Stimulated activated CD8-positive, alpha-beta memory T cell treated with anti-CD3 and anti-CD28 coated beads, Interleukin-7, amount 100 ng/mL, for 1 hour (primary cell): ENCODE data around the gene FAM222A.

Source experiments
- DNase-seq, 2 donors: peaks; one replicate each; pipeline ENCODE4 v3.0.0-alpha.2; 2020; ENCODE audit warnings: low read depth in 2 of 2

FAM222A gene

DNA sequence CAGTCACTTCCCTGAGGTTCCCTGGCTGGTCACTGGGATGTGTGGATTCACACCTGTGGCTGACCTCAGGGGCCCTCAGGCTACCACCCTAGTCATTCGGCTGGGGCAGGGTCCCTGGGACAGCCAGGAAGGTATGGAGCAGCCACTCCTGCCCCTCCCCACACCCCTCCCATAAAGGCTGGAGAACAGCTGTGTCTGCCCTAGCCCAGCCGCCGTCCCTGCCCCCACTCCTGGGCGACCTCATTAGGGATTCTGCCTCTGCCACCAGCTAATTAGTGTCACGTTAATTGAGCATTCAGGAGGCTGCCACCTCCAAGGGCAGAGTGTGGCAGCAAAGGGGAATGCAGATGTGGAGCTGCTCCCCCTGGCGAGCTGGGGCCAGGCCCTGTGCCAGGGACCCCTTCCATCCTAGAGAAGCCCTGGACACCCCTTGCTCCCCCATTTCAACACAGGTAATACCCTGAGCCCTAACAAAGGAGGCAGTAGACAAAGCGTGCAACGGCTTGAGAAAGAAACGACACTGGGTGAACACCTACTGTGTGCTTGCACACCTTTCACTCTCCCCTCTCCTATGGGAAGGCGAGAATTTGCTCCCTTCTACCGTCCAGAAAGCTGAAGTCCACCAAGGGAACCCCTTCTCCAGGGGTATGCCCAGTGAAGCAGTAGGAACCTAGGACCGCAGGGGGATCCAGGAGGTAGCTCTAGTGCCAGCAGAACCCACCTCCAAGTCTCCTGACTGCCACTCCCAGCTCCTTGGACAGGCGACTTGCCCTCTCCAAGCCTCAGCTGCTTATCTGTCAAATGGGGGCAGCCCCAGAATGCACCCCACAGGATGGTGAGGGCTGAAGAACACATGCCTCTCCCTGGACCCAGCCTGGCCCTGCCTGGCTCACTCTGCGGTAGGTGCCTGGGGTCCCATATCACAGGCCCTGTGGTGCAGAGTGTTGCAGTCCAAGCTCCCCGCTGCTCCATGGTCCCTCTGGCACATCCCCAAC is 45.1 kb downstream of the FAM222A start:
- DNase-seq, result no peak

DNA sequence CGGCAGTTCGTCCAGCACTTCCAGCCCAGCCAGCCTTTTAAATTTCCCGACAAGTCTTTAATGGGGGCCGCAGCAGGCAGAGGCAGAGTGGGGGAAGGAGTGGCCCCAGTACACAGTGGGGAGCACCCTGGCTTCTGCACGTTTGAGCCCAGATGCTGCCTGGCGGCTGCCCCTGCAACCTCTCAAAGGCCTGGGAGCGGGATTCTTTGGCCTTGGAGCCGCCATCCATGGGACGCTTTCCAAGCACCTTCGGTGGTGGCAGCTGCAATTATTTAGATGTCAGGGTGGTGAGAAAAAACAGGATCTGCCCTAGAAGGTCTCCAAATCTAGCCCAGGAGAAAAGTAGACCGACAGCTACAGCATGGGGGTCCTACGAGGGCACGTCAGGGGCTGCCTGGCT is 46.0 kb downstream of the FAM222A start:
- no peak for DNase-seq

GRCh38 chr12:109760031-109760929 is 46.7 kb downstream of the FAM222A start:
- DNase-seq, result no peak

DNA sequence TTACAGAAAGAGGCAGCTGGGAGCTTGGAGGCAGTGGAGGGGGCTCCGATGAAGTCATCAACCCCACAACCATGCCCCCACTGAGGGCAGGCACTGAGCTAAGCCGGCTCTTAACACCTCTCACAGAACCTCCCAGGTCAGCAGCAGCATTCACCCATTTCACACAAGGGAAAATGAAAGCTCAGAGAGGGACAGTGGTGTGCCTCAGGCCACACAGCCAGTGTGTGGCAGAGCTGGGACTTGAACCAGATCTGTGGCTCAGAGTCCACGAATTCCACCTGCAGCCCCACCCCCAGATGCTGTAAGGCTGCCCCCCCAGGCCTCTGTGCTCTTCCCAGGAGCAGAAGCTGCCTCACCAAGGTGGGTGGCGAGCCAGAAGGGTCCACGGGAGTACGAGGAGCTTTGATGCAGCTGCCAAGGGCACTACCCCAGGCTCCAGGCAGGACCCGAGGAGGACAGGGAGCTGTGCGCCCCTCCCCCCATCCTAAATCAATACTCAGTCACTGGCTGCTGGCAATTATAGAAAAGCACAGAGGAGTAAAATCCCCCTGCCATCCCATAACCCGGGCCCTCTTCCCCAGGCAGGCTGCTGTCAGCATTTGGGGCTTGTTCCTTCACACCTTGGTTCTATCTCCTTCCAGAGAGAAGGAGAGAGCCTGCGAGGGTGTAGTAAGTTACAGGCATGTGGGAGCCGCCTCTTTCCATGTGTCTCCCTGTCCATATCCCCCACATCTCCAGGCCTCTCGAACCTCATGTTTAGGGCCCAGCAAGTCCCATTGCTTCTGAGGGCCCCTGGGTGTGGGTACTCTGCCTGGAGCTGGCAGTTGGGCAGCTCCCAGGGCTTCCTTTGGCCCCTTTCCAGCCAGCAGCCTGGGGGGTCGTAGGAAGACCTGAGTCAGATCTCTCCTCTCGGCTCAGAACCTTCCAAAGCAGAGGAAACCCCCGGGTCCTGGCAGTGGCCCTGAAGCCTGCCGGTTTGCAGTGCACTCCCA is 47.6 kb downstream of the FAM222A start:
- DNase-seq, result no peak

- DNase-seq, result no peak
These were observed 48.5 kb downstream of the FAM222A start for GRCh38 chr12:109762071-109762672.

DNA sequence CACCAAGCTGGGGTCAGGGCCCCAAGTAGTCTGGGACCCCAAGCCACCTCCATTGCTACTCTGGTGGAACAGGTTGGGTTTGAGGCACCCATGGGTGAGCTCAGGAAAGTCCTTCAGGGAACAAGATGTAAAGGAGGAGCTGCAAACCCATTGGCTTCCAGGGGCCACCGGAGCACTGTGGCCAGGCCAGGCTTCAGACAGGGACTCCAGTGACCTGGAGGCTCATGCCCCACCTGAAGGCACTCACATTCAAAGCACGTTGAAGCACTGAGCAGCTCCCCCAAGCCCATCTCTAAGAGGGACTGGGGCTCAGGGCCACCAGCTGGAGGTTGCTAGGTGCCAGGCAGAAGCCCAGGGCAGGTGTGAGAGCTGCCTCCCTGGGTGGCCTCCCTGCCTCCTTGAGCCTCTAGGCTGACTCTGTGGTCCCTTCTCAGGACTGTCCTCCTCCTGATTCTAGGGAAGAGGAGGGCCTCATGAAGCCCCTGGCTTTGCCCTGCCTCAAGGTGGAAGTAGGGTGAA is 49.1 kb downstream of the FAM222A start:
- no peak for DNase-seq

DNA sequence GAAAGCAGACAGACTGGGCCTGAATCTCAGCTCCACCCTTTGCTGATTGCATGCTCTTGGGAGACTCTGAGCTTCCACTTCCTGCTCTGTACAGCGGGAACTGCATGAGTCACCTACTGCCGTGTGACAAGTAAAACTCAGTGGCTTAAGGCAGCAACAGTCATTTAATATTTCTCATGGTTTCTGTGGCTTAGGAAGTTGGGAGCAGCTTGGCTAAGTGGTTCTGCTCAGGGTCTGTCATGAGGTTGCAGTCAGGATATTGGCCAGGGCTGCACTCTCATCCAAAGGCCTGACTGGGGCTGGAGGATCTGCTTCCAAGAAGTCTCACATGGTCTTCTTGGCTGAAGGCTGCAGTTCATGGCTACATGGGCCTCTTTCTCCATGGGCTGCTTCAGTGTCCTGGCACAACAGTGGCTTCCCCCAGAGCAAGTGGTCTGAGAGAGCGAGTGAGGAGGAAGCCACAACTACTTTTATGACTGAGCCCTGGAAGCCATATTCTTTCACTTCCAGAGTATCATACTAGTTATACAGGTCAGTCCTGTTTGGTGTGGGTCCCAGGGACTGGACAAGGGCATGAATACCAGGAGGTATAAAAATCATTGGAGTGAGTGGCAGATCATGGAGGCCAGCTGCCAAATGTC is 49.7 kb downstream of the FAM222A start:
- DNase-seq, result no peak

- no peak for DNase-seq
These were observed 50.5 kb downstream of the FAM222A start for GRCh38 chr12:109764123-109764522.

DNA sequence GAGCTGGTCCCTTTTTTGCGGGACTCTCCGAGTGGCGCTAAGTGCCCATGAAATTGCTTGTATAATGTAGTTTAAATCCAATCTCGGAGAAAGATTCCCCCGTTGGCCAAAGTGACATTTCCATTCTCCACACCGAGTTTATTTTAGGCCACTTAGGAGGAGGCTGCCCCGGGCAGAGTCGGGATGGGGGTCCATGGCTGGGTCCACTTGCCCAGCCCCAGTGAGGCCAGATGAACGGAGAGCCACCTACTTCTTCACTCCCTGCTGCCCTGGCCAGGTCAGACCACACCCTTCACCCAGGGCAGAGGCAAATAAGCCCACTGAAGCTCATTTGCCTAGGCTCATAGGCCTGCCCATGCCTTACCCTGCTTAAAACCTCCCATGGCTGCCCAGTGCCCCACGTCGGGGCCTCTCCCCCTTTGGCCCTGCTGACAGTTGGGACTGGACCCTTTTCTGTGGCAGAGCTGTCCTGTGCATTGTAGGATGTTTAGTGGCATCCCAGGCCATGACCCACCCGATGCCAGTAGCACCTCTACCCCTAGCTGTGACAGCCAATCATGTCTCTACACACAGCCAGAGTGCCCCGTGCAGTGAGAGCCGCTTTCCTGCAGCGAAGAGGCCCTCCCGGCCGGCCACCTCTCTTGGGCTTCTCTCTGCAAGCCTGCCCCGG is 51.3 kb downstream of the FAM222A start:
- DNase-seq, result no peak

- no peak for DNase-seq
These were observed 51.8 kb downstream of the FAM222A start for GRCh38 chr12:109765446-109765810.

DNA sequence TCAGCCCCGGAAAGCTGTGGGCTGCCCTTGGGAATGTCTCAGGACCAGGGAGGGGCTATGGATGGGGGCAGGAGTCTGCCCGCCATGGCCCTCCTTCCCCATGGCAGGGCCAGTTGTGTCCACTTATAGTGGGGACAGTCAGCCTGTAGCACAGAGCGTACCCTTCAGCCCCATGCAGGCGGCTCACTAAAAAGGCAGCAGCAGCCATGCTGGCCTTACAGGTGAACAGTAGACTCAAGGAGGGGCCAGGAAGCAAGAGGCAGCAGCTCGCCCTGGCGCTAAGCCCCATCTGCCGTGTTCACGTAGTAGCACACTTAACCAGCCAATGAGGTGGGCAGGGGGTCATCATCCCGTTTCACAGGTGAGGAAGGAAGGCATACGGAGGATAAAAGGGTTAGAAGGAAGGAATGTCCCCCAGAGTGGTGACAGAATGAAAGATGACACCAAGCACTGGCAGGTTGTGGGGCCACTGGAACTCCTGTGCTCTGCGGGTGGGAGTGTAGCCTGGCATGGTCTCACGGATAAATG is 52.7 kb downstream of the FAM222A start:
- no peak for DNase-seq

DNA sequence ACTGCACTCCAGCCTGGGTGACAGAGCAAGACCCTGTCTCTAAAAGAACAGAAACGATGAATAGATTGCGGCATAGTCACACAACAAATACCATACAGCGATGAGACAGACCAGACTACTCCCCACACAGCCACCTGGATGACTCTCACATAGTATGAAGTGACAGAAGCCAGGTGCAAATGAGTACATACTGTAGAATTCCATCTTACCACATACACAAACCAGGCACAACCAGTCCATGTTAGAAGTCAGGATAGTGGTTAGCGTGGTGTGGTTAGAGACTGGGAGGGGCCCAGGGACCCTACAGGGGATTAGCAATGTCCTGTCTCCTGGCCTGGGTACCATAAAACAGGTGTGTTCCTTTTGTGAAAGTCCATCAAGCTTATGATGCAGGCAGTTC is 53.8 kb downstream of the FAM222A start:
- no peak for DNase-seq

DNA sequence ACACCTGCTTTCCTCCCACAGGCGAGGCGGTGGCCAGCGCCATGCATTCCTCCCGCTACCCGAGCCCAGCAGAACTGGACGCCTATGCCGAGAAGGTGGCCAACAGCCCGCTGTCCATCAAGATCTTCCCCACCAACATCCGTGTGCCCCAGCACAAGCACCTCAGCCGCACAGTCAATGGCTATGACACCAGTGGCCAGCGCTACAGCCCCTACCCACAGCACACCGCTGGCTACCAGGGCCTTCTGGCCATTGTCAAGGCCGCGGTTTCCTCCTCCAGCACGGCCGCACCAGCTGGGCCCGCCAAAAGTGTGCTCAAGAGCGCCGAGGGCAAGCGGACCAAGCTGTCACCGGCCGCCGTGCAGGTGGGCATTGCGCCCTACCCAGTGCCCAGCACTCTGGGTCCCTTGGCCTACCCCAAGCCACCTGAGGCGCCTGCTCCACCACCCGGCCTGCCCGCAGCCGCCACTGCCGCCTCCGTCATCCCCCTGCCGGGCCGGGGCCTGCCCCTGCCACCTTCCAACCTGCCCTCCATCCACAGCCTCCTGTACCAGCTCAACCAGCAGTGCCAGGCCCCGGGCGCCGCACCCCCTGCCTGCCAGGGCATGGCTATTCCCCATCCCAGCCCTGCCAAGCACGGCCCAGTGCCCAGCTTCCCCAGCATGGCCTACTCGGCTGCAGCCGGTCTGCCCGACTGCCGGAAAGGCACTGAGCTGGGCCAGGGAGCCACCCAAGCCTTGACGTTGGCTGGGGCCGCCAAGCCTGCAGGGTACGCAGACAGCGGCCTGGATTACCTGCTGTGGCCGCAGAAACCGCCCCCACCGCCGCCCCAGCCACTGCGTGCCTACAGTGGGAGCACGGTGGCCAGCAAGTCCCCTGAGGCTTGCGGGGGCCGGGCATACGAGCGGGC is 54.6 kb downstream of the FAM222A start:
- DNase-seq, result no peak

GRCh38 chr12:109768901-109769670 is 55.5 kb downstream of the FAM222A start:
- DNase-seq, result no peak

DNA sequence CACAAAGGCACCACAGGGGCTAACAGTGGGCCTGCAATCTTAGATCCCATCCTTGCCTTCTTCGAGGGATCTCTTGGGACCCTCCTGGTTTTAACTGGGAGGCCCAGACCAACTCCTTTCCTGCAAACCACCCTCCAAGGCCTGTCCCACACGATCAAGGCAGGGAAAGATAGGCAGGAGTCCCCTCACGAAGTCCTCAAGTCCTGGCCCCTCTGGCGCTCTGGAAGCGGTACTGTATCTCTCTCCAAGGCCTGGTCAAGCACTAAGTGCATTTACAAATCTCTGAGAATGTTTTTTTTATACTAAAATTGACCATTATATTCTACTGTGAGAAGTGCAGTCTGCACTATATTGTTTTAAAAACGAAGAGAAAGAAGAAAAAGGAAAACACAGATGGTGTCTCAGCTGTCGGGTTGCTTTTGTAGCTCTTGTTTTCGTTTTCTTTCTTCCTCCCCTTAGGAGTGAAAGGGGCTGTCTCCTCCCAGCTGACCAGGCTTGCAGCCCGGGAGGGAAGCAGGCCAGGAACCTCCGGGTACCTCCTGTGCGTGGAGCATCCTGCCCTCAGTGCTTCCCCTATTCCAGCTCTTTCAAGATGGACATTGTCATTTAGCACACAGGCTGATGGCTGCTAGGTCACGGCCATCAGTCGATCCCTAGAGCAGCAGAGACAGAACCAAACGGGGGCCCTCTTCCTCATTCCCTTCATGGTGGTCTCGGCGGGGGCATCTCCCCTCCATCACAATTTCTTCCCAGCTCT is 56.7 kb downstream of the FAM222A start:
- DNase-seq, result no peak

GRCh38 chr12:109770861-109771670 is 57.4 kb downstream of the FAM222A start:
- DNase-seq, result no peak
